ENCODE results near the gene CDH22. TPM values are rescaled to one million over a fixed set of nuclear protein-coding genes. Genes with fewer than 3 reads are reported as not detected.

Gene CDH22
- total RNA-seq, 1 experiment from 2014 or later, result 0.11 TPM

GRCh38 chr20:46349742-46350056, 41.4 kb upstream of the CDH22 start:
- Histone ChIP-seq H3K9me3 (no peaks in the 10 kb centered on the region), H3K36me3 (ENCODE audit: control insufficient read depth, insufficient read depth, low read length) (peaks cover 2% of the 10 kb centered on the region), H3K4me3 (ENCODE audit: low read depth, low read length) (no peak overlapping the region), H3K27me3 (replicated peaks; ENCODE audit: control insufficient read depth, insufficient read depth, low read length) (no peaks in the 10 kb centered on the region), H3K4me1 (peaks cover 22% of the 10 kb centered on the region)
- BruUV-seq (replicated peaks), result no TSS peak
- DNase-seq, result no peak
- Mint-ChIP-seq H3K4me1 (ENCODE audit: low read depth, unreplicated experiment) (peaks cover 30% of the 10 kb centered on the region), H3K27me3 (ENCODE audit: insufficient read depth, unreplicated experiment) (peaks cover 3% of the 10 kb centered on the region), H3K36me3 (ENCODE audit: insufficient read depth, unreplicated experiment) (peaks cover 32% of the 10 kb centered on the region), H3K27ac (ENCODE audit: unreplicated experiment) (no peak overlapping the region), H3K9me3 (ENCODE audit: unreplicated experiment) (no peaks in the 10 kb centered on the region), H3K4me3 (ENCODE audit: unreplicated experiment) (no peak overlapping the region)
- intact Hi-C loops (cut with micrococcal nuclease; ENCODE audit: unreplicated experiment), result loop anchor here (1.0 to 10.0 kb wide), 4 partner anchors 14 to 335 kb away; no protein-coding TSS in a partner anchor
- TF ChIP-seq CTCF (IDR thresholded peaks at IDR 0.05; ENCODE audit: insufficient read depth in 1 of 2, low read depth in 1 of 2, low read length in 1 of 2, severe bottlenecking in 1 of 2, unreplicated experiment in 1 of 2), result no peak
- CTCF ChIA-PET, result interaction anchor here (0.6 to 2.7 kb wide), 7 partner anchors 23 to 340 kb away, joined by 3 to 32 read pairs (median 7); no protein-coding TSS in a partner anchor
- POLR2A ChIA-PET, result interaction anchor here (1.9 to 2.7 kb wide), 2 partner anchors 14 to 57 kb away, joined by 5 to 14 read pairs; partner anchors contain the start of gene ELMO2

GRCh38 chr20:46349035-46349741, 40.9 kb upstream of the CDH22 start:
- CTCF ChIA-PET, result interaction anchor here (0.6 to 2.7 kb wide), 12 partner anchors 15 to 363 kb away, joined by 3 to 32 read pairs (median 4); no protein-coding TSS in a partner anchor
- H3K27ac Mint-ChIP-seq (ENCODE audit: unreplicated experiment), result no peak overlapping the region
- POLR2A ChIA-PET, result interaction anchor here (1.1 to 2.7 kb wide), 3 partner anchors 8 to 57 kb away, joined by 3 to 14 read pairs (median 5); partner anchors contain the start of gene ELMO2
- intact Hi-C loops (cut with micrococcal nuclease; ENCODE audit: unreplicated experiment), result loop anchor here (1.0 kb wide), 3 partner anchors 14 to 217 kb away; no protein-coding TSS in a partner anchor
- peak in 1 of 2 experiments; percentile 81 for DNase-seq
- H3K9me3 ChIP-seq, result no peaks in the 10 kb centered on the region
- H3K4me3 Mint-ChIP-seq (ENCODE audit: unreplicated experiment), result no peak overlapping the region
- no peaks in the 10 kb centered on the region; the same call in 1 of the 2 replicates for H3K27me3 ChIP-seq (replicated peaks; ENCODE audit: control insufficient read depth, insufficient read depth, low read length)
- H3K4me3 ChIP-seq (ENCODE audit: low read depth, low read length), result no peak overlapping the region
- no TSS peak for BruUV-seq (replicated peaks)
- peaks cover 2% of the 10 kb centered on the region for H3K36me3 ChIP-seq (ENCODE audit: control insufficient read depth, insufficient read depth, low read length)
- H3K36me3 Mint-ChIP-seq (ENCODE audit: insufficient read depth, unreplicated experiment), result peaks cover 27% of the 10 kb centered on the region
- peaks cover 17% of the 10 kb centered on the region for H3K4me1 ChIP-seq
- H3K27me3 Mint-ChIP-seq (ENCODE audit: insufficient read depth, unreplicated experiment), result peaks cover 6% of the 10 kb centered on the region
- peak; percentile 91 to 92 for TF ChIP-seq CTCF (IDR thresholded peaks at IDR 0.05; ENCODE audit: insufficient read depth in 1 of 2, low read depth in 1 of 2, low read length in 1 of 2, severe bottlenecking in 1 of 2, unreplicated experiment in 1 of 2)
- peaks cover 25% of the 10 kb centered on the region for H3K4me1 Mint-ChIP-seq (ENCODE audit: low read depth, unreplicated experiment)
- no peaks in the 10 kb centered on the region for H3K9me3 Mint-ChIP-seq (ENCODE audit: unreplicated experiment)

DNA sequence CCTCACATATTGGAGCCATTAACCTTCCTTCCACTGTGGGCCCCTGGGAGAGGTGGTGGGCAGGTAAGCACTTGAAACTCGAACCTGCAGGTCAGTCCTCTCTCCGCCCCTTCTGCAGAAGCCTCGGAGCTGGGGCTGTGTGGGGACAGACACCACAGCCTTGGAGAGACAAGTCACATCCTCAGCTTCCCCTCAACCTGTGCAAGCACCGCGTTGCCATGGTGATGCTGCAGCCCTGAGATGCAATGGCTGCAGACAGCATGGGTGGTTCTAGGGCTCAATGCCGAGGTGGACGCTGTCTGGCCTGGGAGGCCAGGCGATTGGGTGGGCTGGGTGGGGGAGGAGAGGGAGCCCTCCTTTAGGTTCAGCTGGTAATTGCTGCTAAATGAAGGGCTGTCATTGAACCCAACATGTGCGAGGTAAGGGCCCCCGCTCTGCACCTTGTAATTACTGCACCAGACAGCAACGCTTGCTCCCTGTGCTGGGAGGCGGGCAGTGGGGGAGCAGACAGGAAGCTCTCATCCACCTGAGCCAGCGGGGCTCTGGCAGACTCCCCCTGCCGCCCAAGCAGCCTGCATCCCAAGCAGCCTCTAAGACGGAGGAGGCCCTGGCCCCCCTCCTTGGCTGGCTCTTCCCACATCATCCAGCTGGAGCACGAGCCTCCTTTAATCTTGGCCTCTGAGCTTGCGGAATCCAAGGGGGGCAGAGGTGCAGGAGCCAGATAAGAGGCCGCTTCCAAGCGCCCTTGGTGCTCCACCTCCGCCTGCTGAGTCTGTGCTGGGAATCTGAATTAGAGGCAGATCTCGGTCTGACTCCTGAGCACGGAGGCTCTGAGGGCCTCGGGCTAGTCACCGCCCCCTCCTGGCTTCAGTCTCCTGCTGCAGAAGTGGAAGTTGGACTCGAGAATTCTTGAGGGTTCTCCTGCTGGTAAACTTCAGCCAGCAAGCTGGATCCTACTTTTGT, 39.8 kb upstream of the CDH22 start:
- no TSS peak for BruUV-seq (replicated peaks)
- Mint-ChIP-seq H3K27ac (ENCODE audit: unreplicated experiment) (no peak overlapping the region), H3K4me3 (ENCODE audit: unreplicated experiment) (no peak overlapping the region), H3K36me3 (ENCODE audit: insufficient read depth, unreplicated experiment) (peaks cover 16% of the 10 kb centered on the region), H3K9me3 (ENCODE audit: unreplicated experiment) (no peaks in the 10 kb centered on the region), H3K4me1 (ENCODE audit: low read depth, unreplicated experiment) (peaks cover 14% of the 10 kb centered on the region), H3K27me3 (ENCODE audit: insufficient read depth, unreplicated experiment) (peaks cover 6% of the 10 kb centered on the region)
- ChIA-PET POLR2A (interaction anchor here (1.1 to 2.7 kb wide), 3 partner anchors 9 to 58 kb away, joined by 3 to 14 read pairs (median 5); partner anchors contain the start of gene ELMO2), CTCF (interaction anchor here (0.6 to 2.7 kb wide), 10 partner anchors 16 to 362 kb away, joined by 3 to 32 read pairs (median 5); no protein-coding TSS in a partner anchor)
- intact Hi-C loops (cut with micrococcal nuclease; ENCODE audit: unreplicated experiment), result no loop called here
- Histone ChIP-seq H3K36me3 (ENCODE audit: control insufficient read depth, insufficient read depth, low read length) (peaks cover 2% of the 10 kb centered on the region), H3K9me3 (no peaks in the 10 kb centered on the region), H3K4me1 (peaks cover 6% of the 10 kb centered on the region), H3K4me3 (ENCODE audit: low read depth, low read length) (no peak overlapping the region), H3K27me3 (replicated peaks; ENCODE audit: control insufficient read depth, insufficient read depth, low read length) (no peaks in the 10 kb centered on the region; the same call in 1 of the 2 replicates)
- peak in 1 of 2 experiments; percentile 55 for DNase-seq
- TF ChIP-seq CTCF (IDR thresholded peaks at IDR 0.05; ENCODE audit: insufficient read depth in 1 of 2, low read depth in 1 of 2, low read length in 1 of 2, severe bottlenecking in 1 of 2, unreplicated experiment in 1 of 2), result peak in 1 of 2 experiments; percentile 32

All from Caco-2 (cell line).